ENCODE data around the gene EHMT1. TPM values are rescaled to one million over a fixed set of nuclear protein-coding genes. Genes with fewer than 3 reads are reported as not detected.
A peak's percentile ranks its signal among the peaks of the same experiment; 100 is the strongest.
"Not testable (repeated sequence)": the region's sequence is repeated elsewhere in the genome, so short reads cannot be mapped to it uniquely, and the experiment has no call there.

EHMT1 gene
- total RNA-seq, 1 experiment from 2014 or later: 112 TPM

DNA sequence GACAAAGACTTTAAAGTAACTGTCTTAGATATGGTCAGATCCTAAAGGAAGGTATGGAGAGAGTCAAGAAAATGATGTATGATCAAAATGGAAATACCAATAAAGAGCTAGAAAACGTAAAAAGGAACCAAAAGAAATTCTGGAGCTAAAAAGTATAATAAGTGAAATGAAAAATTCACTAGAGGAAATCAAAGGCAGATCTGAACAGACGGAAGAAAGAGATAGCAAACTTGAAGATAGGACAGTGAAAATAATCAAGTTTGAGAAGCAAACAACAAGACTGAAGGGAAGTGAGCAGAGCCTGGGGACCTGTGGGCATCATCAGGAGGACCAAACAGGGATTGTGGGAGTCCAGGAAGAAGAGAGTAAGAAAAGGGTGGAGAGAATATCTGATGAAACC lies 115.4 kb downstream of the EHMT1 start:
- Histone ChIP-seq H4K91ac (ENCODE audit: insufficient read length, low read depth, low read length) (no peak overlapping the region), H3K27ac (ENCODE audit: insufficient read length, low read depth, low read length) (no peak overlapping the region), H3T11ph (ENCODE audit: low read length) (no peak overlapping the region), H2BK5ac (ENCODE audit: insufficient read length, low read length) (no peak overlapping the region), H3K79me1 (ENCODE audit: insufficient read depth, low read depth, low read length, poor library complexity, severe bottlenecking) (peaks cover 3% of the 10 kb centered on the region), H3K23ac (ENCODE audit: insufficient read length, low read depth, low read length) (no peak overlapping the region), H4K20me1 (ENCODE audit: control insufficient read depth, insufficient read depth, insufficient read length) (no peaks in the 10 kb centered on the region), H3K14ac (ENCODE audit: insufficient read depth, low read length) (no peak overlapping the region), H3K56ac (ENCODE audit: insufficient read length, low read depth, low read length) (no peak overlapping the region), H3K4me2 (ENCODE audit: insufficient read depth, insufficient read length, low read length) (no peak overlapping the region), H3K18ac (ENCODE audit: insufficient read length, low read depth, low read length) (no peak overlapping the region), H3K4me1 (ENCODE audit: insufficient read depth, low read length) (no peaks in the 10 kb centered on the region), H3K79me2 (ENCODE audit: insufficient read depth, low read length) (no peaks in the 10 kb centered on the region; the same call in 1 of the 2 replicates), H2AK5ac (ENCODE audit: insufficient read length, low read length) (no peak overlapping the region), H2BK120ac (ENCODE audit: low read depth, low read length, poor library complexity, severe bottlenecking) (no peak overlapping the region), H3K27me3 (ENCODE audit: insufficient read depth, low read length) (no peaks in the 10 kb centered on the region; the same call in 1 of the 2 replicates), H3K9ac (ENCODE audit: extremely low read depth, insufficient read length, low read length) (no peak overlapping the region), H2BK12ac (ENCODE audit: insufficient read length, low read depth, low read length) (no peak overlapping the region), H3K4ac (ENCODE audit: low read depth, low read length) (no peak overlapping the region), H3K9me3 (ENCODE audit: control insufficient read depth, low read depth, low read length) (no peaks in the 10 kb centered on the region), H2BK20ac (ENCODE audit: low read depth, low read length, poor library complexity, severe bottlenecking) (no peak overlapping the region), H3K23me2 (ENCODE audit: insufficient read length, low read depth, low read length, poor library complexity, severe bottlenecking) (no peaks in the 10 kb centered on the region), H2BK15ac (ENCODE audit: low read depth, low read length) (no peak overlapping the region), H4K8ac (replicated peaks; ENCODE audit: insufficient read length, low read depth, low read length) (no peak overlapping the region), H2AFZ (ENCODE audit: low read length) (no peak overlapping the region), H4K5ac (ENCODE audit: insufficient read length, low read depth, low read length) (no peak overlapping the region)
- Mint-ChIP-seq H3K9me3 (no peaks in the 10 kb centered on the region; a peak in 1 of 5 replicates), H3K4me3 (no peak overlapping the region), H3K36me3 (ENCODE audit: insufficient read depth in 1 of 3, low read depth in 3 of 3) (peaks cover 50 to 72% (median 63%) of the 10 kb centered on the region in 3 experiments), H3K27me3 (ENCODE audit: low read depth) (no peaks in the 10 kb centered on the region), H3K4me1 (peaks cover 17 to 19% of the 10 kb centered on the region in 2 experiments), H3K27ac (no peak overlapping the region; a peak in 1 of 7 replicates)
- DNase-seq: no peak
- TF ChIP-seq, protein P1, sequence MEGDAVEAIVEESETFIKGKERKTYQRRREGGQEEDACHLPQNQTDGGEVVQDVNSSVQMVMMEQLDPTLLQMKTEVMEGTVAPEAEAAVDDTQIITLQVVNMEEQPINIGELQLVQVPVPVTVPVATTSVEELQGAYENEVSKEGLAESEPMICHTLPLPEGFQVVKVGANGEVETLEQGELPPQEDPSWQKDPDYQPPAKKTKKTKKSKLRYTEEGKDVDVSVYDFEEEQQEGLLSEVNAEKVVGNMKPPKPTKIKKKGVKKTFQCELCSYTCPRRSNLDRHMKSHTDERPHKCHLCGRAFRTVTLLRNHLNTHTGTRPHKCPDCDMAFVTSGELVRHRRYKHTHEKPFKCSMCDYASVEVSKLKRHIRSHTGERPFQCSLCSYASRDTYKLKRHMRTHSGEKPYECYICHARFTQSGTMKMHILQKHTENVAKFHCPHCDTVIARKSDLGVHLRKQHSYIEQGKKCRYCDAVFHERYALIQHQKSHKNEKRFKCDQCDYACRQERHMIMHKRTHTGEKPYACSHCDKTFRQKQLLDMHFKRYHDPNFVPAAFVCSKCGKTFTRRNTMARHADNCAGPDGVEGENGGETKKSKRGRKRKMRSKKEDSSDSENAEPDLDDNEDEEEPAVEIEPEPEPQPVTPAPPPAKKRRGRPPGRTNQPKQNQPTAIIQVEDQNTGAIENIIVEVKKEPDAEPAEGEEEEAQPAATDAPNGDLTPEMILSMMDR (conservative IDR thresholded peaks at IDR 0.05): no peak
- no CpG with 5 or more reads among the region's 2 CpGs for WGBS (ENCODE audit: extremely low coverage, insufficient read length, low lambda C conversion rate)

DNA sequence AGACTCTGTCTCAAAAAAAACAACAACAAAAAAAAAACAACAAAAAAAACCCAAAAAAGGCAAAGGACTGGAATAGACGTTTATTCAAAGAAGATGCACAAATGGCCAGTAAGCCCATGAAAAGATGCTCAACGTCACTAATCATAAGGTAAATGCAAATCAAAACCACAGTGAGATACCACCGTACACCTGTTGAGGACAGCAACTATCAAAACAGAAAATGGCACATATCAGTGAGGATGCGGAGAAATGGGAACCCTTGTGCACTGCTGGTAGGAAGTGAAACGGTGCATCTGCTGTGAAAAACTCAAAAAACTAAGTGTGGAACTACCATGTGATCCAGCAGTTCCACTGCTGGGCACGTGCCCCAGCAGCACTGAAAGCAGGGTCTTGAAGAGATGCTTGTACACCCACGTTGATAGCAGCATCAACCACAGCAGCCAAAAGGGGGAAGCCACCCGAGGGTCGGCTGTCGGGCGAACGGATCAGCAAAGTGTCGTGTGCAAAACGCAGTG lies 119.4 kb downstream of the EHMT1 start:
- H3T11ph ChIP-seq (ENCODE audit: low read length); H3K4me3 Mint-ChIP-seq; H3K79me2 ChIP-seq (ENCODE audit: insufficient read depth, low read length); H3K4me2 ChIP-seq (ENCODE audit: insufficient read depth, insufficient read length, low read length); H3K4me1 ChIP-seq (ENCODE audit: insufficient read depth, low read length); H3K27me3 Mint-ChIP-seq (ENCODE audit: low read depth); H4K8ac ChIP-seq (replicated peaks; ENCODE audit: insufficient read length, low read depth, low read length); H3K9me3 Mint-ChIP-seq; H3K56ac ChIP-seq (ENCODE audit: insufficient read length, low read depth, low read length); DNase-seq; H3K23ac ChIP-seq (ENCODE audit: insufficient read length, low read depth, low read length); H2BK5ac ChIP-seq (ENCODE audit: insufficient read length, low read length); H3K79me1 ChIP-seq (ENCODE audit: insufficient read depth, low read depth, low read length, poor library complexity, severe bottlenecking); H3K9me3 ChIP-seq (ENCODE audit: control insufficient read depth, low read depth, low read length); H2BK120ac ChIP-seq (ENCODE audit: low read depth, low read length, poor library complexity, severe bottlenecking); H4K5ac ChIP-seq (ENCODE audit: insufficient read length, low read depth, low read length); H2BK12ac ChIP-seq (ENCODE audit: insufficient read length, low read depth, low read length); H2AFZ ChIP-seq (ENCODE audit: low read length); H2AK5ac ChIP-seq (ENCODE audit: insufficient read length, low read length); H3K4ac ChIP-seq (ENCODE audit: low read depth, low read length); H3K14ac ChIP-seq (ENCODE audit: insufficient read depth, low read length); H3K27me3 ChIP-seq (ENCODE audit: insufficient read depth, low read length); H3K27ac ChIP-seq (ENCODE audit: insufficient read length, low read depth, low read length); H4K91ac ChIP-seq (ENCODE audit: insufficient read length, low read depth, low read length); H2BK20ac ChIP-seq (ENCODE audit: low read depth, low read length, poor library complexity, severe bottlenecking); H3K23me2 ChIP-seq (ENCODE audit: insufficient read length, low read depth, low read length, poor library complexity, severe bottlenecking); H3K18ac ChIP-seq (ENCODE audit: insufficient read length, low read depth, low read length); H4K20me1 ChIP-seq (ENCODE audit: control insufficient read depth, insufficient read depth, insufficient read length); H3K9ac ChIP-seq (ENCODE audit: extremely low read depth, insufficient read length, low read length); H2BK15ac ChIP-seq (ENCODE audit: low read depth, low read length): not testable (repeated sequence)
- Mint-ChIP-seq H3K27ac (peak overlapping the region in 1 of 3 experiments; percentile 15; a peak in 1 of 7 replicates), H3K4me1 (peaks cover 19 to 20% of the 10 kb centered on the region in 2 experiments; a peak in 3 of 4 replicates), H3K36me3 (ENCODE audit: insufficient read depth in 1 of 3, low read depth in 3 of 3) (peaks cover 37 to 61% (median 52%) of the 10 kb centered on the region in 3 experiments)
- WGBS (ENCODE audit: extremely low coverage, insufficient read length, low lambda C conversion rate): no CpG with 5 or more reads among the region's 14 CpGs

Data from H9 (cell line).